ENCODE data around the gene CFAP299.

CFAP299 gene

DNA sequence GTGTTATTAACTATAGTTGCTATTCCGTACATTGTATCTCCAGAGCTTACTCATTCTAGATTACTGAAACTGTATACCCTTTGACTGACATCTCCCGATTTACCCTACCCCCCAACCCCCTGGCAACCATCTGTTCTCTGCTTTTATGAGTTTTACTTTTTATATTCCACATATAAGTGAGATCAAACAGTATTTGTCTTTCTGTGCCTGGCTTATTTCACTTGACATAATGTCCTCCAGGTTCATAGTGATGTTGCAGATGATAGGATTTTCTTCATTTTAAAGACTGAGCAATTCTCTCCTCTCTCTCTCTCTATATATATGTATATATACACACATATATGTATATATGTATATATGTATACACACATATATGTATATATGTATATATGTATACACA is 54.6 kb downstream of the CFAP299 start:
- TF ChIP-seq, protein P1, sequence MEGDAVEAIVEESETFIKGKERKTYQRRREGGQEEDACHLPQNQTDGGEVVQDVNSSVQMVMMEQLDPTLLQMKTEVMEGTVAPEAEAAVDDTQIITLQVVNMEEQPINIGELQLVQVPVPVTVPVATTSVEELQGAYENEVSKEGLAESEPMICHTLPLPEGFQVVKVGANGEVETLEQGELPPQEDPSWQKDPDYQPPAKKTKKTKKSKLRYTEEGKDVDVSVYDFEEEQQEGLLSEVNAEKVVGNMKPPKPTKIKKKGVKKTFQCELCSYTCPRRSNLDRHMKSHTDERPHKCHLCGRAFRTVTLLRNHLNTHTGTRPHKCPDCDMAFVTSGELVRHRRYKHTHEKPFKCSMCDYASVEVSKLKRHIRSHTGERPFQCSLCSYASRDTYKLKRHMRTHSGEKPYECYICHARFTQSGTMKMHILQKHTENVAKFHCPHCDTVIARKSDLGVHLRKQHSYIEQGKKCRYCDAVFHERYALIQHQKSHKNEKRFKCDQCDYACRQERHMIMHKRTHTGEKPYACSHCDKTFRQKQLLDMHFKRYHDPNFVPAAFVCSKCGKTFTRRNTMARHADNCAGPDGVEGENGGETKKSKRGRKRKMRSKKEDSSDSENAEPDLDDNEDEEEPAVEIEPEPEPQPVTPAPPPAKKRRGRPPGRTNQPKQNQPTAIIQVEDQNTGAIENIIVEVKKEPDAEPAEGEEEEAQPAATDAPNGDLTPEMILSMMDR (IDR thresholded peaks at IDR 0.05): no peak
- H3K9me3 ChIP-seq: no peaks in the 10 kb centered on the region
- no peaks in the 10 kb centered on the region for H3K4me1 ChIP-seq (ENCODE audit: control insufficient read depth in 1 of 2, insufficient read depth in 1 of 2, low read depth in 1 of 2, low read length in 1 of 2)
- H3K27me3 ChIP-seq: no peaks in the 10 kb centered on the region
- H3K4me3 ChIP-seq (ENCODE audit: low read depth in 1 of 2, low read length in 1 of 2): no peak overlapping the region
- no peak overlapping the region for H3K27ac ChIP-seq
- H3K36me3 ChIP-seq: no peaks in the 10 kb centered on the region

DNA sequence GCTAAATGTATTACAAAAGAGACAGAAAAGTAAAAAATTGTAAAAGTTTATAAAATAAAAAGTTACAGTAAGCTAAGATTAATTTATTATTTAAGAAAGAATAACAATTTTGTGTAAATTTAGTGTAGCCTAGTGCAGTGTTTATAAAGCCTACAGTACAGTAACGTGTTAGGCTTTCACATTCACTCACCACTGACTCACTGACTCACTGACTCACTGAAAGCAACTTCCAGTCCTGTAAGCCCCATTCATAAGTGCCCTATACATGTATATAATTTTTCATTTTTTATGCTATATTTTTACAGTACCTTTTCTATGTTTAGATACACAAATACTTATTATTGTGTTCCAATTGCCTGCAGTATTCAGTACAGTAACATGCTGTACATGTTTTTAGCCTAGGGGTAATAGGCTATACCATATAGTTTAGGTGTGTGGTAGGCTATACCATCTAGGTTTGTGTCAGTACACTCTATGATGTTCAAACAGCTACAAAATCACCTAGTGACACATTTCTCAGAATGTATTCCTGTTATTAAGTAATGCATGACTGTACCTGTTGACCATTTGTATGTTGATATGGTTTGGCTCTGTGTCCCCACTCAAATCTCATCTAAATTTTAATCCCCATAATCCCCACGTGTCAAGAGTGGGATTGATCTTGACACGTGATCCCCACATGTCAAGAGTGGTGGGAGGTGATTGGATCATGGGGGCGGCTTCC is 57.9 kb downstream of the CFAP299 start:
- no peak overlapping the region for H3K4me3 ChIP-seq (ENCODE audit: low read depth in 1 of 2, low read length in 1 of 2)
- H3K36me3 ChIP-seq: no peaks in the 10 kb centered on the region
- H3K9me3 ChIP-seq: no peaks in the 10 kb centered on the region
- H3K4me1 ChIP-seq (ENCODE audit: control insufficient read depth in 1 of 2, insufficient read depth in 1 of 2, low read depth in 1 of 2, low read length in 1 of 2): no peaks in the 10 kb centered on the region
- TF ChIP-seq, protein P1 (IDR thresholded peaks at IDR 0.05): no peak
- no peak overlapping the region for H3K27ac ChIP-seq
- H3K27me3 ChIP-seq: no peaks in the 10 kb centered on the region

DNA sequence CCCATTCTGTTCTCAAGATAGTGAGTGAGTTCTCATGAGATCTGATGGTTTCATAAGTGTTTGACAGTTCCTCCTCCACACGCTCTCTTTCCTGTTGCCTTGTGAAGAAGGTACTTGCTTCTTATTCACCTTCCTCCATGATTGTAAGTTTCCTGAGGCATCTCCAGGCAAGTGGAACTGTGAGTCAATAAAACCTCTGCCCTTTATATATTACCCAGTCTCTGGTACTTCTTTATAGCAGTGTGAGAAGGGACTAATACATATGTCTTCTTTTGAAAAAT is 58.4 kb downstream of the CFAP299 start:
- Histone ChIP-seq H3K4me1 (ENCODE audit: control insufficient read depth in 1 of 2, insufficient read depth in 1 of 2, low read depth in 1 of 2, low read length in 1 of 2) (no peaks in the 10 kb centered on the region), H3K4me3 (ENCODE audit: low read depth in 1 of 2, low read length in 1 of 2) (no peak overlapping the region), H3K27me3 (no peaks in the 10 kb centered on the region), H3K9me3 (no peaks in the 10 kb centered on the region), H3K27ac (no peak overlapping the region), H3K36me3 (no peaks in the 10 kb centered on the region)
- TF ChIP-seq, protein P1 (IDR thresholded peaks at IDR 0.05): no peak

- no peaks in the 10 kb centered on the region for H3K4me1 ChIP-seq (ENCODE audit: control insufficient read depth in 1 of 2, insufficient read depth in 1 of 2, low read depth in 1 of 2, low read length in 1 of 2)
- H3K9me3 ChIP-seq: no peaks in the 10 kb centered on the region
- no peak overlapping the region for H3K27ac ChIP-seq
- TF ChIP-seq, protein P1 (IDR thresholded peaks at IDR 0.05): no peak
- no peaks in the 10 kb centered on the region for H3K27me3 ChIP-seq
- no peak overlapping the region for H3K4me3 ChIP-seq (ENCODE audit: low read depth in 1 of 2, low read length in 1 of 2)
- H3K36me3 ChIP-seq: no peaks in the 10 kb centered on the region
Observed at GRCh38 chr4:80407246-80407645, 71.7 kb downstream of the CFAP299 start.

DNA sequence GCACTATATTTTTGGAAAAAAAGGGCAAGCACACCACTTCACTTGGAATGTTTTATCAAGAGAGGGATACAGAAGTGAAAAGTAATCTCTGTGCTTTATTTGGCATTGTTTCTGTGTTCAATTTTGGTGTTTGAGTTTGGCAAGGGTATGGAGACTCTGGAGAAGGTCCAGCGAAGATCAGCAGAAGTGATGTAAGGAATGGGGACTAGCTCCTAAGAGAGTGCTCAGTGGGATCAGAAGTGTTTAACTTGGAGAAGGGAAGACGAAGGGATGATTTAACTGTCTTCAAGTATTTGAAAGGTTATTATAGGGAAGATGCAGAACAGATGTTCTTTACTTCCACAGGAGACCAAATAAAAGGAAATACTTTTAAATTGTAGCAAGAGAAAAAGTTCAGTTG is 74.3 kb downstream of the CFAP299 start:
- TF ChIP-seq, protein P1 (IDR thresholded peaks at IDR 0.05): no peak
- H3K27me3 ChIP-seq: no peaks in the 10 kb centered on the region
- no peak overlapping the region for H3K27ac ChIP-seq
- no peaks in the 10 kb centered on the region for H3K4me1 ChIP-seq (ENCODE audit: control insufficient read depth in 1 of 2, insufficient read depth in 1 of 2, low read depth in 1 of 2, low read length in 1 of 2)
- no peaks in the 10 kb centered on the region for H3K36me3 ChIP-seq
- no peak overlapping the region for H3K4me3 ChIP-seq (ENCODE audit: low read depth in 1 of 2, low read length in 1 of 2)
- H3K9me3 ChIP-seq: no peaks in the 10 kb centered on the region

- Histone ChIP-seq H3K4me3 (ENCODE audit: low read depth in 1 of 2, low read length in 1 of 2) (no peak overlapping the region), H3K27ac (no peak overlapping the region), H3K4me1 (ENCODE audit: control insufficient read depth in 1 of 2, insufficient read depth in 1 of 2, low read depth in 1 of 2, low read length in 1 of 2) (no peaks in the 10 kb centered on the region), H3K27me3 (no peaks in the 10 kb centered on the region), H3K36me3 (no peaks in the 10 kb centered on the region), H3K9me3 (no peaks in the 10 kb centered on the region)
- TF ChIP-seq, protein P1 (IDR thresholded peaks at IDR 0.05): no peak
Observed at GRCh38 chr4:80412322-80412721, 76.8 kb downstream of the CFAP299 start.

Measured in neutrophil (primary cell).